ENCODE data around the gene UBE2J2. TPM values are rescaled to one million over a fixed set of nuclear protein-coding genes. Genes with fewer than 3 reads are reported as not detected.

Gene UBE2J2
- total and polyA plus RNA-seq, 4 donors = 36.0 to 57.4 (median 47.1) TPM

DNA sequence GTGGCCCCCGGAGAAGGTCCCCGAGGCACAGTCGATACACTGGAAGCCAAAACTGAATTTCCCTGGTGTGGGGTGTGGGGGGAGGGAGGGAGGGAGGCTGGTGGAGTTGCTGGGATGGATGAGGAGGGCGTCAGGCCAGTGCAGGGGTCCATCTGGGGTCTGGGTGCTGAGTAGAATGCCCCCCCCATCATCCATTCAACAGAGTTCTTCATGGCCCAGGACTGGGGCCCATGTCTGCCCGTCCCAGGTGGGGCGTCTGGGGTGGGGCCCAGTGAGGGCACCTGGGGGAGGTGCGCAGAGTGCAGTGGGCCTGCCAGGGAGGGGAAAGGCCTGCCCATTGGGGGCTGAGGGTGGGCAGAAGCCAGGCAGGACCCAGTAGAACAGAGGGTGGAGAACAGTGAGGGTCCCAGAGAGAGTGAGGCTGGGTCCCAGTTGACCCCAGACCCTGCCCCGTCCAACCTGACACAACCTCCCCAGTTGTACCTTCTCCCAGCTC lies 69.2 kb downstream of the UBE2J2 start:
- Histone ChIP-seq H3K4me1 (ENCODE audit: control insufficient read depth in 5 of 5, insufficient read depth in 5 of 5, low read length in 5 of 5) (peaks cover 0 to 13% (median 0%) of the 10 kb centered on the region in 5 donors), H3K4me3 (no peak overlapping the region), H3K36me3 (ENCODE audit: control insufficient read depth in 4 of 4, insufficient read depth in 4 of 4, low read length in 4 of 4) (no peaks in the 10 kb centered on the region), H3K27ac (ENCODE audit: low read depth in 1 of 2, low read length in 1 of 2) (no peak overlapping the region), H3K9me3 (ENCODE audit: control insufficient read depth in 4 of 4, insufficient read depth in 3 of 4, low read length in 3 of 4) (no peaks in the 10 kb centered on the region), H3K27me3 (ENCODE audit: control insufficient read depth in 3 of 3, insufficient read depth in 3 of 3, low read length in 2 of 3) (peaks cover 4 to 26% (median 10%) of the 10 kb centered on the region in 3 donors), H3K9ac (ENCODE audit: insufficient read depth in 1 of 2, low read length in 2 of 2) (no peak overlapping the region)
- no peak for ATAC-seq (ENCODE audit: insufficient read depth, low FRiP score)
- TF ChIP-seq, protein P1, sequence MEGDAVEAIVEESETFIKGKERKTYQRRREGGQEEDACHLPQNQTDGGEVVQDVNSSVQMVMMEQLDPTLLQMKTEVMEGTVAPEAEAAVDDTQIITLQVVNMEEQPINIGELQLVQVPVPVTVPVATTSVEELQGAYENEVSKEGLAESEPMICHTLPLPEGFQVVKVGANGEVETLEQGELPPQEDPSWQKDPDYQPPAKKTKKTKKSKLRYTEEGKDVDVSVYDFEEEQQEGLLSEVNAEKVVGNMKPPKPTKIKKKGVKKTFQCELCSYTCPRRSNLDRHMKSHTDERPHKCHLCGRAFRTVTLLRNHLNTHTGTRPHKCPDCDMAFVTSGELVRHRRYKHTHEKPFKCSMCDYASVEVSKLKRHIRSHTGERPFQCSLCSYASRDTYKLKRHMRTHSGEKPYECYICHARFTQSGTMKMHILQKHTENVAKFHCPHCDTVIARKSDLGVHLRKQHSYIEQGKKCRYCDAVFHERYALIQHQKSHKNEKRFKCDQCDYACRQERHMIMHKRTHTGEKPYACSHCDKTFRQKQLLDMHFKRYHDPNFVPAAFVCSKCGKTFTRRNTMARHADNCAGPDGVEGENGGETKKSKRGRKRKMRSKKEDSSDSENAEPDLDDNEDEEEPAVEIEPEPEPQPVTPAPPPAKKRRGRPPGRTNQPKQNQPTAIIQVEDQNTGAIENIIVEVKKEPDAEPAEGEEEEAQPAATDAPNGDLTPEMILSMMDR (IDR thresholded peaks at IDR 0.05; ENCODE audit: control extremely low read depth, extremely low read depth) = no peak
- 89 to 94% methylated on average over 6 to 8 of the region's 8 CpGs for WGBS, 2 donors
- DNase-seq = no peak

Small RNAs within 50 kb of the gene (small RNA-seq; reads per million reads assigned to genes)
- 0.08 reads per million for gene MIR6726 (ENCODE audit: low replicate concordance)

Other genes with a start within 250 kb of the UBE2J2 start
- 1 to 10 TPM in 1 of 2 donors, under 1 TPM in 1; 0.54 to 2.4 TPM for gene RNF223, start 199.5 kb downstream of the UBE2J2 start, total RNA-seq
- gene RNF223, start 199.5 kb downstream of the UBE2J2 start, polyA plus RNA-seq = 1 to 10 TPM in 1 of 2 donors, under 1 TPM in 1; 0.57 to 2.3 TPM
- 10 to 100 TPM in 1 of 2 donors, 1 to 10 TPM in 1; 9.9 to 19.2 TPM for gene C1orf159, start 157.8 kb downstream of the UBE2J2 start, total RNA-seq
- gene C1orf159, start 157.8 kb downstream of the UBE2J2 start, polyA plus RNA-seq = 10 to 100 TPM in 1 of 2 donors, 1 to 10 TPM in 1; 9.5 to 16.7 TPM
- 10 to 100 TPM in 1 of 2 donors, 1 to 10 TPM in 1; 4.8 to 19.7 TPM for gene TTLL10, start 100.0 kb downstream of the UBE2J2 start, total RNA-seq
- gene TTLL10, start 100.0 kb downstream of the UBE2J2 start, polyA plus RNA-seq = 1 to 10 TPM; 3.7 to 4.3 TPM
- 1 to 10 TPM; 2.7 to 4.0 TPM for gene TNFRSF18, start 67.3 kb downstream of the UBE2J2 start, total RNA-seq
- gene TNFRSF18, start 67.3 kb downstream of the UBE2J2 start, polyA plus RNA-seq = 1 to 10 TPM; 1.8 to 2.1 TPM
- 1 to 10 TPM; 3.6 to 5.3 TPM for gene TNFRSF4, start 59.7 kb downstream of the UBE2J2 start, total RNA-seq
- 10 to 100 TPM in 1 of 2 donors, 1 to 10 TPM in 1; 8.5 to 11.3 TPM for gene TNFRSF4, start 59.7 kb downstream of the UBE2J2 start, polyA plus RNA-seq
- 100 to 1,000 TPM in 1 of 2 donors, 10 to 100 TPM in 1; 65.7 to 189 TPM for gene SDF4, start 41.9 kb downstream of the UBE2J2 start, total RNA-seq
- gene SDF4, start 41.9 kb downstream of the UBE2J2 start, polyA plus RNA-seq = 100 to 1,000 TPM; 108 to 178 TPM
- gene B3GALT6, start 41.6 kb downstream of the UBE2J2 start, total RNA-seq = 10 to 100 TPM in 1 of 2 donors, 1 to 10 TPM in 1; 7.0 to 28.3 TPM
- gene B3GALT6, start 41.6 kb downstream of the UBE2J2 start, polyA plus RNA-seq = 10 to 100 TPM; 12.7 to 18.9 TPM
- 1 to 10 TPM; 1.5 to 2.5 TPM for gene C1QTNF12, start 27.1 kb downstream of the UBE2J2 start, total RNA-seq
- gene C1QTNF12, start 27.1 kb downstream of the UBE2J2 start, polyA plus RNA-seq = 1 to 10 TPM; 1.2 to 3.0 TPM
- gene SCNN1D, start 6.6 kb upstream of the UBE2J2 start, total RNA-seq = 1 to 10 TPM; 2.3 to 2.4 TPM
- gene SCNN1D, start 6.6 kb upstream of the UBE2J2 start, polyA plus RNA-seq = 1 to 10 TPM in 1 of 2 donors, under 1 TPM in 1; 0.94 to 3.5 TPM
- gene ACAP3, start 34.1 kb upstream of the UBE2J2 start, total RNA-seq = 10 to 100 TPM; 33.6 to 62.8 TPM
- 10 to 100 TPM; 18.7 to 42.0 TPM for gene ACAP3, start 34.1 kb upstream of the UBE2J2 start, polyA plus RNA-seq
- 10 to 100 TPM; 11.3 to 21.1 TPM for gene PUSL1, start 34.7 kb upstream of the UBE2J2 start, total RNA-seq
- gene PUSL1, start 34.7 kb upstream of the UBE2J2 start, polyA plus RNA-seq = 10 to 100 TPM; 16.1 to 23.7 TPM
- gene INTS11, start 50.8 kb upstream of the UBE2J2 start, total RNA-seq = 100 to 1,000 TPM in 1 of 2 donors, 10 to 100 TPM in 1; 89.8 to 102 TPM
- 100 to 1,000 TPM in 1 of 2 donors, 10 to 100 TPM in 1; 91.2 to 130 TPM for gene INTS11, start 50.8 kb upstream of the UBE2J2 start, polyA plus RNA-seq
- gene CPTP, start 50.9 kb upstream of the UBE2J2 start, total RNA-seq = 10 to 100 TPM; 14.2 to 24.2 TPM
- 10 to 100 TPM; 10.9 to 32.0 TPM for gene CPTP, start 50.9 kb upstream of the UBE2J2 start, polyA plus RNA-seq
- 1 to 10 TPM in 1 of 2 donors, under 1 TPM in 1; 0.67 to 1.3 TPM for gene TAS1R3, start 57.4 kb upstream of the UBE2J2 start, total RNA-seq
- under 1 TPM; 0.13 to 0.43 TPM for gene TAS1R3, start 57.4 kb upstream of the UBE2J2 start, polyA plus RNA-seq
- 10 to 100 TPM; 39.2 to 79.1 TPM for gene DVL1, start 75.6 kb upstream of the UBE2J2 start, total RNA-seq
- gene DVL1, start 75.6 kb upstream of the UBE2J2 start, polyA plus RNA-seq = 10 to 100 TPM; 48.8 to 76.9 TPM
- gene MXRA8, start 84.7 kb upstream of the UBE2J2 start, total RNA-seq = 100 to 1,000 TPM in 1 of 2 donors, 10 to 100 TPM in 1; 68.9 to 213 TPM
- gene MXRA8, start 84.7 kb upstream of the UBE2J2 start, polyA plus RNA-seq = 10 to 100 TPM; 38.5 to 65.0 TPM
- gene AURKAIP1, start 101.4 kb upstream of the UBE2J2 start, total RNA-seq = 100 to 1,000 TPM in 1 of 2 donors, 10 to 100 TPM in 1; 43.5 to 157 TPM
- 100 to 1,000 TPM; 179 to 208 TPM for gene AURKAIP1, start 101.4 kb upstream of the UBE2J2 start, polyA plus RNA-seq
- gene CCNL2, start 125.5 kb upstream of the UBE2J2 start, total RNA-seq = 100 to 1,000 TPM; 157 to 385 TPM
- 100 to 1,000 TPM in 1 of 2 donors, 10 to 100 TPM in 1; 97.9 to 230 TPM for gene CCNL2, start 125.5 kb upstream of the UBE2J2 start, polyA plus RNA-seq
- 100 to 1,000 TPM in 1 of 2 donors, 10 to 100 TPM in 1; 60.1 to 115 TPM for gene MRPL20, start 133.4 kb upstream of the UBE2J2 start, total RNA-seq
- 100 to 1,000 TPM; 129 to 181 TPM for gene MRPL20, start 133.4 kb upstream of the UBE2J2 start, polyA plus RNA-seq
- gene ANKRD65, start 147.4 kb upstream of the UBE2J2 start, total RNA-seq = 10 to 100 TPM; 30.2 to 54.2 TPM
- gene ANKRD65, start 147.4 kb upstream of the UBE2J2 start, polyA plus RNA-seq = 10 to 100 TPM; 13.5 to 33.5 TPM
- 10 to 100 TPM; 72.6 to 94.3 TPM for gene VWA1, start 161.8 kb upstream of the UBE2J2 start, total RNA-seq
- 10 to 100 TPM; 51.7 to 65.6 TPM for gene VWA1, start 161.8 kb upstream of the UBE2J2 start, polyA plus RNA-seq
- gene ATAD3C, start 175.8 kb upstream of the UBE2J2 start, total RNA-seq = 10 to 100 TPM in 1 of 2 donors, under 1 TPM in 1; 0.60 to 14.0 TPM
- gene ATAD3C, start 175.8 kb upstream of the UBE2J2 start, polyA plus RNA-seq = 10 to 100 TPM; 15.7 to 18.0 TPM
- gene ATAD3B, start 197.9 kb upstream of the UBE2J2 start, total RNA-seq = 10 to 100 TPM; 21.6 to 39.0 TPM
- 10 to 100 TPM; 23.4 to 32.6 TPM for gene ATAD3B, start 197.9 kb upstream of the UBE2J2 start, polyA plus RNA-seq
- gene ATAD3A, start 238.3 kb upstream of the UBE2J2 start, total RNA-seq = 10 to 100 TPM in 1 of 2 donors, 1 to 10 TPM in 1; 8.1 to 31.3 TPM
- gene ATAD3A, start 238.3 kb upstream of the UBE2J2 start, polyA plus RNA-seq = 10 to 100 TPM; 26.9 to 29.8 TPM